HepG2 (cell line): Measurements from ENCODE around the gene MXRA8. TPM values are rescaled to one million over a fixed set of nuclear protein-coding genes. Genes with fewer than 3 reads are reported as not detected.

ENCODE experiments used
- ATAC-seq: fragments of 200-7000 bp; cut with Tn5 transposase; 3 replicates; pipeline ENCODE4 v1.9.1; 2020; ENCODE audit warnings: mild to moderate bottlenecking, moderate library complexity
- BruUV-seq: library from RNA; stranded (reverse); fragments of 400-500 nt; replicated peaks from 2 replicates; lab custom pipeline; 2021; lab: Mats Ljungman, UMichigan
- CTCF ChIA-PET: fragments of 300-600 bp; formaldehyde crosslinking; extraction: SDS; loops from one replicate; lab custom pipeline; 2021; ENCODE audit warnings: low total read pairs, inconsistent platforms, low intra/inter-chr PET ratio; lab: Yijun Ruan, JAX
- POLR2A ChIA-PET: fragments of 350-600 bp; sonication (Branson Sonifier 250); formaldehyde crosslinking; loops from one replicate; lab custom pipeline; 2020; ENCODE audit warnings: antibody characterized with exemption, inconsistent platforms; lab: Yijun Ruan, JAX
- DNase-seq: peaks from one replicate; pipeline ENCODE4 v3.0.0-alpha.2; 2015; ENCODE audit warnings: low spot score
- FAIRE-seq: peaks from 3 replicates; lab custom pipeline; 2011; peaks lifted over from hg19 to GRCh38; lab: Jason Lieb, UNC
- H2AFZ ChIP-seq: one replicate; pipeline ENCODE4 v1.6.1; 2011; ENCODE audit warnings: low read length, inconsistent platforms
- H3K27ac ChIP-seq: fragments of 300-600 bp; 3 replicates; pipeline ENCODE4 v1.8.0; 2011; ENCODE audit warnings: mixed run types, mild to moderate bottlenecking, mixed read lengths, low read length, inconsistent platforms; ENCODE audit not compliant: insufficient read depth; ENCODE audit errors: extremely low read length
- H3K27me3 ChIP-seq, 2 experiments: fragments of 200-600 bp in 1 of 2; 2 replicates in 1 of 2; 3 replicates in 1 of 2; pipeline versions ENCODE4 v1.6.0 to v1.8.0; 2011; ENCODE audit warnings: low read length in 2 of 2, mild to moderate bottlenecking in 2 of 2, moderate library complexity in 2 of 2, inconsistent platforms in 1 of 2; ENCODE audit not compliant: insufficient read depth in 2 of 2, control insufficient read depth in 1 of 2
- H3K36me3 ChIP-seq, 2 experiments: fragments of 200-600 bp in 1 of 2; replicated peaks in 1 of 2; 2 replicates in 1 of 2; 3 replicates in 1 of 2; pipeline versions ENCODE4 v1.5.1 to v1.8.0; 2011; ENCODE audit warnings: low read length in 2 of 2, inconsistent platforms in 1 of 2; ENCODE audit not compliant: insufficient read depth in 2 of 2, control insufficient read depth in 1 of 2
- H3K4me1 ChIP-seq: 2 replicates; pipeline ENCODE4 v1.5.1; 2012; ENCODE audit warnings: low read length, inconsistent platforms; ENCODE audit not compliant: insufficient read depth
- H3K4me2 ChIP-seq: 2 replicates; pipeline ENCODE4 v1.6.0; 2011; ENCODE audit warnings: low read depth, low read length, inconsistent platforms
- H3K4me3 ChIP-seq, 3 experiments: fragments of 200-600 bp in 1 of 3; sonication (generic), shearing (Covaris generic) in 1 of 3; replicated peaks in 1 of 3; 2 replicates each; pipeline ENCODE4 v1.5.1; 2011 to 2016; ENCODE audit warnings: low read length in 3 of 3, inconsistent platforms in 2 of 3, low read depth in 2 of 3, mild to moderate bottlenecking in 2 of 3, control low read depth in 1 of 3, mixed read lengths in 1 of 3; ENCODE audit not compliant: insufficient read depth in 1 of 3
- H3K79me2 ChIP-seq: one replicate; pipeline ENCODE4 v1.6.1; 2011; ENCODE audit warnings: low read length, inconsistent platforms; ENCODE audit not compliant: insufficient read depth
- H3K9ac ChIP-seq: 2 replicates; pipeline ENCODE4 v1.6.0; 2011; ENCODE audit warnings: mild to moderate bottlenecking, low read depth, low read length, inconsistent platforms; ENCODE audit not compliant: insufficient read depth
- H3K9me3 ChIP-seq: 2 replicates; pipeline ENCODE4 v1.5.1; 2012; ENCODE audit warnings: mild to moderate bottlenecking, low read length
- H4K20me1 ChIP-seq: 2 replicates; pipeline ENCODE4 v1.6.0; 2011; ENCODE audit warnings: inconsistent platforms, mild to moderate bottlenecking, low read length, moderate library complexity; ENCODE audit not compliant: insufficient read depth
- BATF2 ChIP-seq: sonication (generic); formaldehyde crosslinking; IDR thresholded peaks from 2 replicates; pipeline ENCODE4 v1.8.0; 2022; ENCODE audit warnings: mild to moderate bottlenecking, missing genetic modification reagents, moderate library complexity
- DNMT3B ChIP-seq: conservative IDR thresholded peaks from 2 replicates; pipeline ENCODE4 v1.6.1; 2016; ENCODE audit warnings: missing biosample characterization, control low read depth
- ERF ChIP-seq: IDR thresholded peaks from 2 replicates; pipeline ENCODE4 v1.6.1; 2018; ENCODE audit warnings: missing biosample characterization, missing genetic modification reagents
- FOXP4 ChIP-seq: sonication (generic); formaldehyde crosslinking; IDR thresholded peaks from 2 replicates; pipeline ENCODE4 v1.4.0; 2020; ENCODE audit warnings: missing genetic modification reagents
- GLI4 ChIP-seq: sonication (generic); formaldehyde crosslinking; IDR thresholded peaks from 2 replicates; pipeline ENCODE4 v1.5.1; 2020; ENCODE audit warnings: missing genetic modification reagents, mild to moderate bottlenecking, moderate library complexity, borderline replicate concordance
- IRF1 ChIP-seq: sonication (generic); formaldehyde crosslinking; IDR thresholded peaks from 2 replicates; pipeline ENCODE4 v1.4.0; 2020; ENCODE audit warnings: low read depth, mild to moderate bottlenecking, missing genetic modification reagents
- KLF13 ChIP-seq: sonication (generic); formaldehyde crosslinking; IDR thresholded peaks from 2 replicates; pipeline ENCODE4 v1.4.0; 2020; ENCODE audit warnings: mild to moderate bottlenecking, missing genetic modification reagents
- MEIS1 ChIP-seq: sonication (generic); formaldehyde crosslinking; IDR thresholded peaks from 2 replicates; pipeline ENCODE4 v1.9.0; 2021; ENCODE audit warnings: mild to moderate bottlenecking, missing genetic modification reagents, moderate library complexity, borderline replicate concordance
- NCOR1 ChIP-seq: fragments of 200-600 bp; sonication (generic); IDR thresholded peaks from 2 replicates; pipeline ENCODE4 v1.7.0; 2017; ENCODE audit warnings: antibody characterized with exemption, low read length, borderline replicate concordance
- RNF219 ChIP-seq: sonication (generic); formaldehyde crosslinking; IDR thresholded peaks from 2 replicates; pipeline ENCODE4 v1.5.0; 2020; ENCODE audit warnings: mild to moderate bottlenecking, missing genetic modification reagents
- SMYD3 ChIP-seq: sonication (generic); formaldehyde crosslinking; IDR thresholded peaks from 2 replicates; pipeline ENCODE4 v1.8.1; 2023; ENCODE audit warnings: mild to moderate bottlenecking, missing genetic modification reagents
- SUZ12 ChIP-seq: fragments of 150-350 bp; IDR thresholded peaks from 2 replicates; pipeline ENCODE4 v1.6.1; 2014; ENCODE audit warnings: low read depth, low read length
- ZBTB33 ChIP-seq: sonication (generic); formaldehyde crosslinking; IDR thresholded peaks from 2 replicates; pipeline ENCODE4 v1.4.0; 2020; ENCODE audit warnings: missing genetic modification reagents
- ZNF567 ChIP-seq: sonication (generic); formaldehyde crosslinking; IDR thresholded peaks from 2 replicates; pipeline ENCODE4 v1.8.1; 2023; ENCODE audit warnings: mild to moderate bottlenecking, missing genetic modification reagents, borderline replicate concordance
- ZNF619 ChIP-seq: sonication (generic); formaldehyde crosslinking; IDR thresholded peaks from 2 replicates; pipeline ENCODE4 v1.4.0; 2020; ENCODE audit warnings: mild to moderate bottlenecking, missing genetic modification reagents
- WGBS: methylation state at CpG from one replicate; pipeline ENCODE4 v1.1.6; 2017; ENCODE audit warnings: low lambda C conversion rate; 5-methylcytosine and 5-hydroxymethylcytosine counted together
- in situ Hi-C: cut with HindIII; loops from 2 replicates; pipeline ENCODE4 v1.10.0; 2017; ENCODE audit warnings: low pct_unique_long_range_greater_than_20kb; ENCODE audit not compliant: extremely low pct_ligation_motif_present
- intact Hi-C: fragments of 100-400 bp; cut with micrococcal nuclease; formaldehyde crosslinking; loops from one replicate; pipeline ENCODE4 v1.10.0; 2022; ENCODE audit not compliant: unreplicated experiment
- polyA plus RNA-seq, 8 experiments: library from polyadenylated mRNA; depleted of rRNA in 3 of 8; stranded (reverse) in 7 of 8; unstranded in 1 of 8; fragments of >200 nt; fragmentation: Illumina TruSeq in 4 of 8; extraction: Trizol in 4 of 8; gene quantifications; 2 replicates each; pipeline versions ENCODE4 v1.2.1 to v1.2.3, GENCODE V29; 2011 to 2016; ENCODE audit warnings: low read depth in 4 of 8, missing spikeins in 1 of 8, mixed read lengths in 1 of 8; ENCODE audit not compliant: insufficient read depth in 1 of 8
- total RNA-seq, 5 experiments: library from RNA; depleted of rRNA; stranded (reverse); fragments of >200 nt; fragmentation: Illumina TruSeq; extraction: Trizol; gene quantifications; 2 replicates each; pipeline ENCODE4 v1.2.3, GENCODE V29; 2016; ENCODE audit warnings: low read depth in 1 of 5

The MXRA8 gene
- total and polyA plus RNA-seq, 2 of the 13 experiments (the other 11 are each of a cell fraction or from before 2014, with no cell fraction given) = 19.8 to 44.8 TPM

- Histone ChIP-seq H3K4me1 (peaks cover 27% of the 10 kb centered on the region), H3K9me3 (no peaks in the 10 kb centered on the region), H3K79me2 (peaks cover 21% of the 10 kb centered on the region), H2AFZ (no peak overlapping the region), H3K4me2 (peak overlapping the region; percentile 32), H3K9ac (no peak overlapping the region), H3K4me3 (peak overlapping the region in 1 of 3 experiments; percentile 10; a peak in 2 of 6 replicates), H3K27me3 (no peaks in the 10 kb centered on the region), H4K20me1 (peaks cover 10% of the 10 kb centered on the region; the same call in 1 of the 2 replicates), H3K36me3 (no peaks in the 10 kb centered on the region), H3K27ac (no peak overlapping the region)
- intact Hi-C loops = no loop called here
- in situ Hi-C loops = no loop called here
- BruUV-seq = no TSS peak
- peak; percentile 1; the same call in 1 of the 3 replicates for ATAC-seq
- 63% methylated on average over 10 of the region's 29 CpGs for WGBS
- no peak for DNase-seq
- no peak for FAIRE-seq
- ChIA-PET CTCF (no interaction called here), POLR2A (interaction anchor here (0.8 to 1.8 kb wide), 4 partner anchors 9 to 81 kb away, joined by 3 to 7 read pairs (median 5); partner anchors contain the start of gene AURKAIP1)
- TF ChIP-seq FOXP4 (CRISPR knock-in tag) (no peak), ZNF619 (CRISPR knock-in tag) (no peak), RNF219 (CRISPR knock-in tag) (no peak), KLF13 (CRISPR knock-in tag) (0 out of 2 replicates have a peak, but pooled peaks have one; percentile 22), GLI4 (CRISPR knock-in tag) (no peak), ERF (CRISPR knock-in tag) (no peak), IRF1 (CRISPR knock-in tag) (no peak), DNMT3B (CRISPR knock-in tag) (no peak), SMYD3 (no peak), SUZ12 (no peak), BATF2 (CRISPR knock-in tag) (no peak), NCOR1 (no peak), ZBTB33 (CRISPR knock-in tag) (0 out of 2 replicates have a peak, but pooled peaks have one; percentile 13), ZNF567 (CRISPR knock-in tag) (no peak), MEIS1 (CRISPR knock-in tag) (no peak)
These were observed 6.6 kb downstream of the MXRA8 start for GRCh38 chr1:1351511-1352427.
